HG03280 (cell line): ENCODE results near the gene SNAP25.

Experiments used
- ATAC-seq: cut with Tn5 transposase; IDR thresholded peaks from one replicate; pipeline ENCODE4 v1.9.1; 2021; ENCODE audit warnings: mild to moderate bottlenecking, moderate library complexity; ENCODE audit not compliant: unreplicated experiment

SNAP25 gene

DNA sequence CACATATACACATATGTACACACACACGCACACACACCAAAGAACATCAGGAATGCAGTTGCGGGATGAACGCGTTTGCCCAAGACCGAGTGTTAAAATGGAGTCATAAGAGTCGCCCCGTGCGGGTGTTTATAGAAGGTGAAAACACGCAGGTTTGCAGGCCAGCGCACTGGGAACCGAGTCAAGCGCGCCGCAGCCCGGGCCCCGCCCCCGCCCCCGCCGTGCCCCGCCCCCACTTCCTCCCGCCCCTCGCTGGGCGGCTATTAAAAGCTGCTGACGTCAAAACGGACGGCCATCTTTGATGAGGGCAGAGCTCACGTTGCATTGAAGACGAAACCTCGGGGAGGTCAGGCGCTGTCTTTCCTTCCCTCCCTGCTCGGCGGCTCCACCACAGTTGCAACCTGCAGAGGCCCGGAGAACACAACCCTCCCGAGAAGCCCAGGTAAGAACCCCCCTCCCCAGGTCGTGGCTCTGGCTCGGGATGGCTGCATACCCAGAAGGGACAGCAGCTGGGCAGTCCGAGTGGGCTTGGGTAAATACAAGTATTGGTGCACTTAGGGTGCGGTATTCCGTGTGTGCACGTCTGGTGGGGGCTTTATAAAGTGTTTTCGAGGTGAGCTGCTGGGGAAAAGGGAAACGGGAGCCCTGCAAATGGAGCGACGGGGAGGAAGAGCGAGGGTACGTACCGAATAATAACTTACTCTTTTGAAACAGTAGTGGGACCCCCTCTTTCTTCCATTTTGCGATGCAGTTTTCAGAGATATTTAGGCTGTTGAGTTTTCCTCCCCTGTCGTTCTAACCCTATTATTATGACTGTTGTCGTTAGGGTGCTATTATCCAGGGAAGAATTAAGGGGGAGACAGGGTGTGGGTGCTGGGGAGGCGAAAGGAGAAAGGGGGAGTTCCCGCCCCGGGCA, at the start of gene SNAP25:
Gene SNAP25, plus strand, starts transcription at position 295 of the 916 bp plus-strand sequence. CDS start 56,662 bp downstream, outside the sequence.
- no peak for ATAC-seq

DNA sequence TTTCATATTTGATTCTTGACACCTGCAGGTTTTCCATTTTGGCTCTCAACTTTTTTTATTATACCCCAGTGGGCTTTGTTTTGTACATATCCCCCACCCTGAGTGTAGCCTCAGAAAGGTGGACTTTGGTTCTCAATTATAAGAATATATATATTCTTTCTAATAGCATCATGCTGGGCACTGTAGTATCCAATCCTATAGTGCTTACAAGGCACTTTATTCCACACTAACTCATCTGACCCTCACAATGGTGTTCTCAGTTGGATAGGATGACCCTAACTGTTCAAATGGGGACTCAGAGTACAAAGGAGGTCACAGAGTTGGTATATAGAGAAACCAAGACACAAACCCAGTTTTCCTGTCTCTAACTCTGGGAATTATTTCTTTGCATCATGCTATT, 48.9 kb upstream of the SNAP25 start:
- no peak for ATAC-seq

DNA sequence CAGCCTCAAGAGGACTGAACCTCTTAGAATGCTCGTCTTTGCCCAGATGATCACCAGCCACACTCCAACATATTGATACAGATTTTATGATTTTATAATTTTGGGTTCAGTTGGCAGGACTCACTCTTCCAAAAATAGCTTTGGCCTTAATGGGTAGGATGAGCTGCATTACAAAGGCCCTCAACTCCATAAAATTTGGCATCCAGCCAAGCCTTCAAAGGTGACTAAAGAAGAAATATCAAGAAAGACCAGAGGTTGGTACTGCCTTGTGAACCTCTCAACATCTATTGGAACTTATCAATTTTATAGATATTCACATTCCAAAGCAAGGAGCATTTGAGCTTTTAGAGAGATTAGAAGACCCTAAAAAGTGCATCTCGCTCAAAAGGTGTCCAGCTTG, 48.4 kb upstream of the SNAP25 start:
- ATAC-seq: no peak

DNA sequence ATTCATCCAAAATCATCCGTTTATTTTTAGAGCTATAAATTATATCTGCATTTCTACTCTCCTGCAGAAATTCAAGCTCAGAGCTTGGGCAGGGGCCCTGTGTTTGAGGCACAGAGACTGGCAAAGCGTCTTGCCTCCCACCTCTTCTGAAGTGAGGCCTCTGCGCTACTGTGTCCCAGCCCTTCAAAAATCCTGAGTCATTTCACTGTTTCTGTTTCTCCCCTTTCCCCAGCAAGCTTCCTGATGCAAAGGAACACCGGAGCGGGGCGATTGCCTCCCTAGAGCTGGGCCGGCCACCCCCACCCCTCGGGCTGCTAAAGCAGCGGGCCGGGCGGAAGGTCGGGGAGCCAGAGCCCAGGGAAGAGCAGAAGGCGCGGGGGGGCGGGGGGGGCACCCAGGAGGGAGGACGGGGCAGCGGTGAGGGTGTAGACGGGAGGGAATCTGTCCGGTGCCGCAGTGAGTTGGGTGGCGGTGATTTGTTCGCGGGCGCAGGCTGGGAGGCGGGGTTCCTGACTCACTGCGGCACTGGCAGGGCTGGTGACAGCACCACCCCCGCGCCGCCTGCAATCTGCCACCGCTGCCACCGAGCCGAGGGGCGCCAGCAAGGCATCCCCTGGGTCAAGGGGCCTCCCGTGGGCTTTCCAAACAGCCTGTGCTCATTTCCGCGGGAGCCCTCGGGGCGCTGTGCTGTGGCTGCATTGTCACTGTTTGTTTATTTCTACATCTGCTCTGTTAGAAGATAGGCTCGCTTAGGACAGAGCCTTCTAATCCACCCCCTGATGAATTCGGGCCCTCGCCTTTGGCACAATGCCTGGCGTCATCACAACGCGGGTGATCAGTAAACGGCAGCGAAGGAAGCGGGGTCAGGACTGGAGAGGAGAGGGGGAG, 46.5 kb upstream of the SNAP25 start:
- no peak for ATAC-seq

DNA sequence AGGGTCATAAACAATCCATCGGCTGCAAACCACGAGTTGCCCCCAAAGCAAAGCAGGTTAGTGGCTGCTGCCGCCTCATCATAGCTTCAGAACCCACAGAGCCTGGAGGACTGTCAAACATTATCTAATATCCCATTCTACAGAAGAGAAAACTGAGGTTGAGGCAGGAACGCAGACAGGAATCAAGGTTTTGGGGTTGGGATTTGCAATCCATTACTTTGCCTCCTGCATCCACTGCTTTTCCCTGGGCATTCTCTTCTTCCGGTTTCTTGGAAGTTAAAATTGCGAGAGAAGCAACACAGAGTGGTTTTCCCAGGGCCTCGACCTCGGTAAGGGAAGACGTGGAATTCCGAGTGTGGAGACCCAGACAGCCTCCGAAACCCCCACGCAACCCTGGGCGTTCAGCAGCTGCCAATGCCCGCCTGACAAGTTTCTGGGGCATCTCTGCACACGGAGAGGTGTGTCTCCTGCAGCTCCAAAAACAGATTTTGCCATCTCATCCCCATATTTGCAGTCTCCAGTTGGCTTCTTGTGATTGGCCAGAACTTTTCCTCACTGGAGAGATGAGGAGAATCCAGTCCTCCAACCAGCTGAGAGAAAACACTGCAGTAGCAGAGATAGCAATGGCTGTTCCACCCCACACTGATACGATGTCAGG, 45.5 kb upstream of the SNAP25 start:
- ATAC-seq: no peak

DNA sequence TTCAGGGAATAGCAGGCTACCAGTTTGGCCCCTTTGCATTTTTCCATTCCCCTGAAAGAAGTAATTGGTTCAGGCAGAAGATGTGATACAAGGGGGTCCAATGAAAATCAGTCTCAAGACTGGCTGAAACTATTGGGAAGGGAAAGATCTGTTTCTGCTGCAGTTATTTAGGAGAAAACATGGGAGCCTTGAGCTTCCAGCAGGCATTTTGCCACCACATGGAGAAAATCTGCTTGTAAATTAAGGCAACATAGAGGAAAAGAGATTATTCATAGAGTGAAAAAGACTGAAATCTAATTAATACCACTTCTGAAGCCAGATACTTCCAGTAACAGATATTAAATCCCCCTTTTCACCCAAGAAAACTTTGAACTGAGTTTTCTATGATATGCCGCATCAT, 44.2 kb upstream of the SNAP25 start:
- no peak for ATAC-seq

DNA sequence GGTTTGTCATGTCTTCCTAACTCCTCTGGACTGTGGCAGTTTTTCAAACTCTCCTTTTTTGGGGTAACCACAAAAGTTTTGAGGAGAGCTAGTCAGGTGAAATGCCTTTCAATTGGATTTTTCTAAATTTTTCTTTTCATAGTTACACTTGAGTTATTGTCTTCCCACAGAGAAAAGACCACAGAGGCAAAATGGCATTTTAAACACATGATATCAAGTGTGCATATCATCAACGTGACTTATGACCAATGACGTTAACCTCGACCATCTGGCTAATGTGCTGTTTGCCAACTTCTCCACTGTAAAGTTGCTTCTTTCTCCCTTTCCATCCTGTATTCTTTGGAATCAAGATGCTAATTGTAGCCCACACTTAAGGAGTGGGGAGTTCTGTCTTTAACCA, 41.3 kb upstream of the SNAP25 start:
- no peak for ATAC-seq

DNA sequence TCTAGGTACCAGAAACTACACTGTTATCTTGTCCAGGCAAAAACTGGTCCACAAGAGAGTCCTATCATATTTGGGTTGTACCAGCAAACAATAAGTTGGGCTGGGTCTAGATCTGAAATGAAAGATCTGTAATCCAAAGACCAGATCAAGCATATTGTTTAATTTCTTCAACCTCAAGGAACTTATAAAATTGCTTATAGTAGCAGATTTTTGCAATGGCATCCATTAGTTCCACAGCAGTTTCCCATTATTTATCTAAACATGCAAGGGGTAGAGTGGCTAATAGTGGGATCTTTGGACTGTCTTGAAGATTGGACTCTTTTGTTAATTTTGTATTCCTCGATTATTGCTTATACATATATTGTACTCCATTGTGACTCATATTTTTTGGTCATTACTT, 40.5 kb upstream of the SNAP25 start:
- ATAC-seq: no peak

DNA sequence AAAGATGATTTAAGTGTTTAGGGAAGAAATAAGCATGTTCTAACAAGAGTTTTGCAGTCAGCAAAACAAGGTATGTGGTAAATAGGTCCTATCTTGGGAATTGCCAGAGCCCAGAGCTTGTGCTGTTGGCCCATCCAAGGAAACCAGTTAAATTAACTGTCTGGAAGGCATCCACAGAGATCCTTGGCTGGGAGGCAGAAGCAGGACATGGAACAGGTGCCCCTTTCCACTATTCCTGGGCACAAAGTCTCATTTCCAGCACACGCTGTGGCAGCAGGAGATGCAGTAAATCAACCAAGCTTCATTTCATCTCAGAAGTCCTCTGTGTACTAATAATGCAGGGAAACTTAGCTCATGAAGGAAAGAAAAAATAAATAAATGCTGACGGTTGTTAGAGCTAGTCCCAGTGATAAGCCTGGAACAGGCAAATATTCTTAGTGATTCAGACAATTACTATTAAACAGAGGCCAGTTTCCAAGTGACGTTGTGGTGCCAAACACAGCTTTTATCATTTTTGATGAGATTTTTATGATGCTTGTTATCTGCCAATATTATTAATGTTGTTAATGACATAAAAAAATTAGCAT, 39.8 kb upstream of the SNAP25 start:
- ATAC-seq: no peak

DNA sequence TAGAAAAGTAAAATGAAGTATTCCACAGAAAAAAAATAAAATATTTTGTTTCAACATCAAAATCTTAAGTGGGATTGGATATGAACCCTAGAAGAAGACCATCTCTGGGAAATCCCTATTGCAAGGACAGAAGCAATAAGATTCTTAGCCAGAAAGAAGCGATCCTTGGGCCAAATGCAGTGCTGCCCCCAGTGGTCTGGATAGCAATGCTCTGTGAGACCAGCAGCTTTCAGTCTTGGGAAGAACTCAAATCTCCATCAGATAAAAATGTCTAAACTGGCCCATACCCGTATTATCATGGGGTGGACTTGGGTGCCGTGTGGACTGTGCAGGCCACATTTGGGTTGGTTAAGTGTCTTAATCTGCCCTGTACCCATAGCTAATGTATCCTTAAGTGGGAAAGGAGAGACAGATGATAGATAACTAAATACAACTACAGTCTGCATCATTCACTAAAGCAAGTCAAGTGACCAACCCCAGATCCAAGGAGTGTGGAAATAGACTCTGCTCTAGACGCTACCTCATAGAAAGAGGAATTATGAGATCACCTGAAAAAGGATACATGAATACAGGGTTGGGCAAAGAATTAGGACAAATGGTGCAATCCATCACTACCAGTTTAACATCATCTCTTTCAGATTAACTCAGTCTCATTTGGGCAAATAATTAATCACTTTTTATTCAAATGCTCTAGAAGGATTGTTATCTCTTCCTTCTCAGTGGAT, 38.9 kb upstream of the SNAP25 start:
- ATAC-seq: no peak

DNA sequence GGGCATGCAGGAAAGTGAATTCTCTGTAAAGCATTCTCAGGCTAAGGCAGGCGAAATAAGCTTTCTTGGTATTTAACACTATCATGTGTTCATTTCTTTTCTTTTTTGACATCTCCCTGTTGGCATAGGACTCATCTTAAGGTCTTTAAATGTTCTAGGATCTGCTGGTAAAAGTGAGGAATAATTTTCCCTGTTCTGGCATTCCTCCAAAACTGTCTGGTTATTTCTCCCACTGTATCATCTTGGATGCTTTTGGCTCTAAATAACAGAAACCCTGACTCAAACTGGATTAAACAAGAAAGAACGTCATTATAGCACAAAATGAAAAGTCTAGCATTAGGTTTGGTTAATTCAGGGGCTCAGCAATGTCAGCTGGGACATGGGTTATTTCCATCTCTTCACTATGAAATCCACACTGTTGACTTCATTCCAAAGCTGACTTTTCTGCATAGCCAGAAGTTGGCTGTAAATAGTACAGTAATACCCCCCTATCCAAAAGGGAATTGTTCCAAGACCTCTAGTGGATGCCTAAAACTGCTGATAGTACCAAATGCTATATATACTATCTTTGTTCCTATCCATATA, 37.9 kb upstream of the SNAP25 start:
- no peak for ATAC-seq

DNA sequence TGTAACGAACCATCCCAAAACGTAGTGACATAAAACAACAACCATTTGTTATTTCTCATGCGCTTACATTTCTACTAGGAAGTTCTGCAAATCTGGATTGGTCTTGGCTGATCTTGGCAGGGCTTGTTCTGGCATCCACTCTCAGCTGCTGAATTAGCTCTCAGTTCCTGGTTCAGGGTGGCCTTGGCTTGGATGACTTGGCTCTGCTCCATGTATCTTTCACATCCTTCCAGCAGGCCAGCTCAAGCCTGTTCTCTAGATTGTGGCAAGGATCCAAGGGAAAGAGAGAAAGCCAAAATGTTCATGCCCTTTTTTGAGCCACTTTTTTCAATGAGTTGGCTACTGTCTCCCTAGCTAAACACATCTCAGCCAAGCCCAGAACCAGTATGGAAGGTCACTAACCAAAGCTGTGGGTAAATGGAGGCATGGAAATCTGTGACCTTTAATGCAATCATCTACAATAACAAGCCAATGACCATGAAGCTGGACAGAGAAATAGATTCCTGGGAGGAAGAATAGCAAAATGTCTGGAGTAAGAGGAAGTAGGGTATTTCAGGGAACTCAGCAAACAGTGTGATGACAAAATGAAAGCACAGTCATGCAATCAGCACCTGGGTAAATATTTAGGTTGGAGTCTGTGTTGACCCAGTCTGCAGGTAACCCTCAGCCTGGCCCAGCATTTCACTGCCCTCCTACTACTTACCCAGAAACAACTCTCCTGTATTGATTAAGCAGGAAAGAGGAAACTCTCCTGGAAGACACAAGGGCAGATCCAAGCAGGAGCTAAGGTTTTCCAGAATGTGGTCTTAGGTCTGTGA, 32.7 kb upstream of the SNAP25 start:
- no peak for ATAC-seq

DNA sequence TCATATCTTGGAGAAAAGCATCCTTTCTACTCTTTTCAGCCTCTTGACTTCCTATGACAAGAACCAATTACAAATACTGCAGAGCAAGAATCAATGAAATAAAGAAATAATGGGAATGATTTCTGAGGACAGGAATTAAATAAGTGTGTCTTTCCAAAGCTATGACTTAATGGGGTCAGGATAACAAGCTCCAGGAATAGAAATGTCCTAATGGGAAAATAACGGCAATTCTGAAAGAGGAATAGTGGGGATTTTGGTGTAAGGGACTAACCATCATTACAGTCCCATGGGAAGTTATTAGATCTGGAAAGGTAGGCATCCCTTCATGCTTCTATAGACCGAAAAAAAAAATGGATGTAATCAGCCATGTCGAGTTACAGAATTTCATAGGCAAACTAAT, 28.2 kb upstream of the SNAP25 start:
- ATAC-seq: no peak

DNA sequence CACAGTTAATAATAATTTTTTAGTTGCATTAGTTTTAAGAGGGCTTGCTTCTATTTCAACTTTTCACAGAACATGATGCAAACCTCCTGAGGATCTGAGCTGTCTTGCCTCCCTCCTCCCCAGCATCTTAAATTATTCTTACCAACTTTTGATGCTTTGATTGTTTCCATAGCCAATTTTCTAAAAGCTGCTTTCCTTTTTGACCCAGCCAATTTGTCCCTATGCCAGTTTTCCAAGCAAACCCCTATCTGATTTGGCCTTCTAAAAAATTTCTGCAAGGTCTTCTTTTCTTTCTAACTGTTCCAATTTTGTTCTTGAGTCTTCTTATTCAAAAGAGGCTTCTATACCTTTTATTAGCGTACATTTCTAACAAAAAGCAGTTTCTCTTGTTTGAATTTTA, 26.5 kb upstream of the SNAP25 start:
- ATAC-seq: no peak

DNA sequence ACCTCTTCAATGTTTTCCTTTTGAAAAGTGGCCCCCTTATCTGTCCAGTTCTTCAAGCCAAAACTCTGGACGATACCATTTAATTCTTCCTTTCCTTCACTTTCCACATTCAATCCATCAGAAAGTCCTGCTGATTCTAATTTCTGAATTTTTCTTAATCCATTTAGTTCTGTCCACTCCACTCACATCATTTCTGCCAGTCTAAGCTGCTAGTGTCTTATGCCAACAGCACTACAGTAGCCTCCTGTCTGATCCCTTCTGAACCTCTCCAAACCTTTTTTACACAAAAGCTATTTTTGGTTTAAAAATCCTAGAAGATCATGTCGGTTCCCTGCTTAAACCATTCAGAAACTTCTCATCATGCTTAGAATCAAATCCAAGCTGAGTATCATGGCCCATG, 24.5 kb upstream of the SNAP25 start:
- no peak for ATAC-seq

DNA sequence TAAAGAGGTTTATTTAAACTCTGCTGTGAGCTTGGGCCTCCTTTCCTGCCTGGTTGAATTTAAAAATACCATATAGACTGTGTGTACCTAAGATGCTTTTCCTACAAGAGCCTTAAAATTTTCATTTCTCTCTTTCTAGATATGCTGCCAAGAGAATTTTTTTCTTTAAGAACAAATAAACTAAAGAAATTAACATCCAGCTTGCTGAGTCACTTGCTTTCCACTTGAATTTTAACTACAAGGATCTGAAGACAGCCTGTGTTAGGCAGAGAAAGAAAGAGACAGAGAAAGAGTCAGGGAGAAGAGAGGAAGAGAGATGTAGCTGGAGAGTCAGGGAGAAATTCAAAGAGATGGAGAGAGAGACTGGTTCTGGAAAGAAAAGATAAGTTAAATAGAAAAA, 18.3 kb upstream of the SNAP25 start:
- no peak for ATAC-seq

DNA sequence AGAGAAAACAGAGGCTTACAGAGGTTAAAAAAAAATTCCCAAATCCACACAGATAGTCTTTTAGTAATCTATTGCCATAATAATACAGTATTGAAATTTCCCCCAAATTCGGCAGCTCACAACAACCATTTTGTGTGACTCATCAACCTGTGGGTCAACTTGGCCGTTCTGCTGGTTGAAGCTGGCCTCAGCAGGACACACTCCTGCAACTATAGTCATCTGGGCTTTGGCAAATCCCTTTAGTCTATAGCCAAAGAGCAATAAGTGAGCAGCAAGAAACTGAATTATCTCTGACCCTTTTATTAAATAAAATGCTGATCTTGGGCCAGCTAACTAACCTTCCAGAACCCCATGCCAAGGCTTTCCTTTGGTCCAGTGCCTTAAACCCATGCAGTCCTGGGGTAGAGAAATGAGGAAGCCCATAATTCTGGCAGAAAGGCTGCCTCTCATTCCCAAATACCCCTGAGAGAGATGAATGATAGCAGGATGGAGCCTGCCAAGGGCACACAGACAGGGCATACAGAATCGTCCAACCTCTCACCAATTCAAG, 17.2 kb upstream of the SNAP25 start:
- ATAC-seq: no peak

DNA sequence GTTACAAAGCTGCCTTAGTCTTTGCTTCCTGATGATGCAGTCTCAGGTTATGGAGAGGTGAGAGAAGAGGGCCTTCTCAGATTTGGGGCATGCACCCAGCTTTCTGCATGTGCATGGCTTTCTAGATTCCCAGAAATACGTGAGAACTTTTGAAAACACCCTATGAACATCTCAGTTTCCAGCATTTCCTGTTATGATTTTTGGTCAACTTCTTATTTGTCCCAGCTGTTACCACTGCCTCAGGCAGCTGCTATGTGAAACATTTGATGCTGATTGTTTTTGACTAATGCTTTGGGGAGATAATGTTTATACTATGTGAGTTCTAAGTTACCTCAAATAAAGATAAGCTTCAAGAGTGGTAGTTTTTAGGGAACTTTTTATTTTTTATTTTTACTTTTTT, 9.5 kb upstream of the SNAP25 start:
- no peak for ATAC-seq

DNA sequence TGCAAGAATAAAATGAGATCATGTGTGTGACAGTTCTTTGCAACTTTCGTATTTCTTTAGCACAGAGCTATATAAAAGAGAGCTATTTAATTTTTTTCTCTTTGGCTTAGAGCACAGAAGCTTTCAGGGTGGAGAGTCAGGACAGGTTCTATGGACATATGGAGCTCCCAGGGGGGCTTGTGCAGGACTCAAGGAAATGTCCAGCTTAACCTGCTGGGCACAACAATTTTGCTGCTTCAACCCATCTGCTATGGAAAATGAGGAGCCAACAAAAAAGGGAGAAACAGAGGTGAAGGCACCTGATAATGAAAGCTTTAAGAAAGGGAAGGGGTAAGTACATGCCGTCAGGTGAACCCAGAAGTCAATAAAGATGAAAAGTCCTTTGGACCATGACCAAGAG, 5.1 kb upstream of the SNAP25 start:
- no peak for ATAC-seq
